WTC11 (cell line): ENCODE data around the gene AMBN. TPM values are rescaled to one million over a fixed set of nuclear protein-coding genes. Genes with fewer than 3 reads are reported as not detected.

Experiments
- ATAC-seq: fragments of 200-7000 bp; cut with Tn5 transposase; 2 replicates; pipeline ENCODE4 v1.10.0; 2021; ENCODE audit warnings: mild to moderate bottlenecking, moderate library complexity
- CTCF ChIA-PET: fragments of 300-600 bp; sonication (Branson Sonifier 250); formaldehyde crosslinking; loops from one replicate; lab custom pipeline; 2021; ENCODE audit warnings: antibody characterized with exemption; lab: Charles Lee
- POLR2A ChIA-PET: fragments of 350-600 bp; sonication (Branson Sonifier 250); formaldehyde crosslinking; loops from one replicate; lab custom pipeline; 2021; ENCODE audit warnings: antibody characterized with exemption; lab: Charles Lee
- DNase-seq: peaks from one replicate; pipeline ENCODE4 v3.0.0; 2021; ENCODE audit warnings: low spot score
- H3K27ac Mint-ChIP-seq: 2 replicates; pipeline ENCODE4 v1.8.0; 2021; ENCODE audit warnings: mixed read lengths
- H3K27me3 Mint-ChIP-seq: 2 replicates; pipeline ENCODE4 v1.8.0; 2021; ENCODE audit warnings: low read depth, mild to moderate bottlenecking, moderate library complexity, mixed read lengths
- H3K36me3 Mint-ChIP-seq: 2 replicates; pipeline ENCODE4 v1.8.0; 2021; ENCODE audit warnings: mixed read lengths
- H3K4me1 Mint-ChIP-seq: 2 replicates; pipeline ENCODE4 v1.8.0; 2022; ENCODE audit warnings: mixed read lengths
- H3K4me3 Mint-ChIP-seq: 2 replicates; pipeline ENCODE4 v1.8.0; 2021; ENCODE audit warnings: mild to moderate bottlenecking, moderate library complexity, mixed read lengths
- H3K9me3 Mint-ChIP-seq: 2 replicates; pipeline ENCODE4 v1.8.0; 2021; ENCODE audit warnings: mixed read lengths
- ATF1 ChIP-seq: sonication (generic); formaldehyde crosslinking; IDR thresholded peaks from 2 replicates; pipeline ENCODE4 v1.8.1; 2023; ENCODE audit warnings: mild to moderate bottlenecking, moderate library complexity, missing genetic modification reagents
- CBFB ChIP-seq: sonication (generic); formaldehyde crosslinking; IDR thresholded peaks from 2 replicates; pipeline ENCODE4 v1.8.1; 2022; ENCODE audit warnings: mild to moderate bottlenecking, low read depth, missing genetic modification reagents
- EMX1 ChIP-seq: fragments of 250-450 bp; sonication (Bioruptor Pico); IDR thresholded peaks from 2 replicates; pipeline ENCODE4 v1.8.0; 2021; ENCODE audit warnings: mild to moderate bottlenecking
- ESRRA ChIP-seq: sonication (generic); formaldehyde crosslinking; IDR thresholded peaks from 2 replicates; pipeline ENCODE4 v1.8.1; 2022; ENCODE audit warnings: mild to moderate bottlenecking, missing genetic modification reagents, borderline replicate concordance
- FOXJ3 ChIP-seq: sonication (generic); formaldehyde crosslinking; IDR thresholded peaks from 2 replicates; pipeline ENCODE4 v1.9.0; 2021; ENCODE audit warnings: missing genetic modification reagents, mild to moderate bottlenecking, borderline replicate concordance
- FOXP1 ChIP-seq: sonication (generic); formaldehyde crosslinking; IDR thresholded peaks from 2 replicates; pipeline ENCODE4 v1.8.0; 2022; ENCODE audit warnings: missing genetic modification reagents, mild to moderate bottlenecking, moderate library complexity, borderline replicate concordance
- GRHL2 ChIP-seq: fragments of 250-450 bp; sonication (Bioruptor Pico); IDR thresholded peaks from 2 replicates; pipeline ENCODE4 v1.8.0; 2022; ENCODE audit warnings: mild to moderate bottlenecking, moderate library complexity; ENCODE audit not compliant: insufficient replicate concordance, severe bottlenecking
- NFYB ChIP-seq: sonication (generic); formaldehyde crosslinking; conservative IDR thresholded peaks from 2 replicates; pipeline ENCODE4 v1.8.0; 2022; ENCODE audit warnings: low read depth, missing genetic modification reagents
- PRRX2 ChIP-seq: fragments of 250-450 bp; sonication (Bioruptor Pico); IDR thresholded peaks from 2 replicates; pipeline ENCODE4 v1.8.0; 2021; ENCODE audit warnings: mild to moderate bottlenecking
- SMAD4 ChIP-seq: sonication (generic); formaldehyde crosslinking; IDR thresholded peaks from 2 replicates; pipeline ENCODE4 v1.8.0; 2022; ENCODE audit warnings: mild to moderate bottlenecking, missing genetic modification reagents
- ZNF396 ChIP-seq: fragments of 250-450 bp; sonication (Bioruptor Pico); IDR thresholded peaks from 2 replicates; pipeline ENCODE4 v1.8.0; 2021; ENCODE audit warnings: mild to moderate bottlenecking, moderate library complexity, borderline replicate concordance
- total RNA-seq: library from RNA; stranded (reverse); gene quantifications from 3 replicates; pipeline ENCODE4 v1.2.3, GENCODE V29; 2021
- TF ChIP-seq, protein P1 (sequence below): sonication (generic); formaldehyde crosslinking; IDR thresholded peaks from 2 replicates; pipeline ENCODE4 v1.8.0; 2022; ENCODE audit warnings: mild to moderate bottlenecking, missing genetic modification reagents
- TF ChIP-seq, protein P2 (sequence below): sonication (generic); formaldehyde crosslinking; IDR thresholded peaks from 2 replicates; pipeline ENCODE4 v1.8.0; 2022; ENCODE audit warnings: mild to moderate bottlenecking, missing genetic modification reagents
- TF ChIP-seq, protein P3 (sequence below): fragments of 250-450 bp; sonication (Bioruptor Pico); IDR thresholded peaks from 2 replicates; pipeline ENCODE4 v1.9.0; 2021; ENCODE audit warnings: moderate library complexity, mild to moderate bottlenecking, inconsistent platforms, borderline replicate concordance
- TF ChIP-seq, protein P4 (sequence below): fragments of 250-450 bp; sonication (Bioruptor Pico); IDR thresholded peaks from 2 replicates; pipeline ENCODE4 v1.9.0; 2021; ENCODE audit warnings: mild to moderate bottlenecking, borderline replicate concordance
- TF ChIP-seq, protein P5 (sequence below): sonication (generic); formaldehyde crosslinking; IDR thresholded peaks from 2 replicates; pipeline ENCODE4 v1.8.1; 2023; ENCODE audit warnings: mild to moderate bottlenecking, missing genetic modification reagents
- TF ChIP-seq, protein P6 (sequence below): sonication (generic); formaldehyde crosslinking; IDR thresholded peaks from 2 replicates; pipeline ENCODE4 v1.8.1; 2022; ENCODE audit warnings: mild to moderate bottlenecking, moderate library complexity, missing genetic modification reagents

AMBN gene
- total RNA-seq, 1 experiment from 2014 or later = not detected

DNA sequence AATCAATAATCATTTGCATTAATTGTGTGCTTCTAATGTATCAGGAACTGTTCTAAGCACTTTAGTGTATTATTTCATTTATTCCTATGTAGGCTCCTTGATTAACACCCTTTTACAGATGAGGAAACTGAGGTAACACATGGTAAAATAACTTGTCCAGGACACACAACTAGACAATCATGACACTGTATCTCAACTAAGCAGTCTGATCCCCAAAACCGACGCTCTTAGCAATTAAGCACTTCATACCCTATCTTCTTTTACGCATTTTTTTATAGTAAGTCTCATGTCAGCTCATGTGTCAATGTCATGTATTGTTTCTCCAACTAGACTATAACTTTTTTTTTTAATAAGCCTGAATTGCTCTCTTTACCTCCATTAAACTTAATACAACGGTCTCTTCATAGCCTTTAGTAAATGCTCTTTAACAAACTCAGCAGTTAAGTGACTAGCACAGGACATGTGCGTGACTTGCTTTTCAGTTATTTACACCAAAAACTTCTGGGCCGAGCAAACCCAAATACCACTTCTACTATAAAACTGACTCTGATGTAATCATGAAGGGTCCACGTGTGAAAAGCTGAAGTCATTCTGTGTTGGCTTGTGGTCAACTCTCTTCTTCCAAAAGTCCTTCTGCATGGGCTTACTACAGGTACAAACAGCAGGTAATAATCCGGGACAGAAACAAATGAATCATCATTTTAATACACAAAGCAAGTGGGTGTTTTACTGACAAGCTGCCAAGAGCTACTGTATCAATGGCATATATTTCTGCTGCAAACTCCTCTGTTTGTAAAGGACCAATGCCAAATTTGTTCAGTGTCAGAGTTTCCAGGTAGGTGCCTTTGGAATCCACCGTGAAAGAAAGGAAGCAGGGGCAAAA, 7.9 kb upstream of the AMBN start (continued):
- TF ChIP-seq, protein P1, sequence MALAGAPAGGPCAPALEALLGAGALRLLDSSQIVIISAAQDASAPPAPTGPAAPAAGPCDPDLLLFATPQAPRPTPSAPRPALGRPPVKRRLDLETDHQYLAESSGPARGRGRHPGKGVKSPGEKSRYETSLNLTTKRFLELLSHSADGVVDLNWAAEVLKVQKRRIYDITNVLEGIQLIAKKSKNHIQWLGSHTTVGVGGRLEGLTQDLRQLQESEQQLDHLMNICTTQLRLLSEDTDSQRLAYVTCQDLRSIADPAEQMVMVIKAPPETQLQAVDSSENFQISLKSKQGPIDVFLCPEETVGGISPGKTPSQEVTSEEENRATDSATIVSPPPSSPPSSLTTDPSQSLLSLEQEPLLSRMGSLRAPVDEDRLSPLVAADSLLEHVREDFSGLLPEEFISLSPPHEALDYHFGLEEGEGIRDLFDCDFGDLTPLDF (CRISPR knock-in tag) = no peak
- TF ChIP-seq GRHL2 (CRISPR knock-in tag) = no peak
- TF ChIP-seq, protein P2, sequence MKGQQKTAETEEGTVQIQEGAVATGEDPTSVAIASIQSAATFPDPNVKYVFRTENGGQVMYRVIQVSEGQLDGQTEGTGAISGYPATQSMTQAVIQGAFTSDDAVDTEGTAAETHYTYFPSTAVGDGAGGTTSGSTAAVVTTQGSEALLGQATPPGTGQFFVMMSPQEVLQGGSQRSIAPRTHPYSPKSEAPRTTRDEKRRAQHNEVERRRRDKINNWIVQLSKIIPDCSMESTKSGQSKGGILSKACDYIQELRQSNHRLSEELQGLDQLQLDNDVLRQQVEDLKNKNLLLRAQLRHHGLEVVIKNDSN (CRISPR knock-in tag) = no peak
- no peak for TF ChIP-seq FOXP1 (CRISPR knock-in tag)

DNA sequence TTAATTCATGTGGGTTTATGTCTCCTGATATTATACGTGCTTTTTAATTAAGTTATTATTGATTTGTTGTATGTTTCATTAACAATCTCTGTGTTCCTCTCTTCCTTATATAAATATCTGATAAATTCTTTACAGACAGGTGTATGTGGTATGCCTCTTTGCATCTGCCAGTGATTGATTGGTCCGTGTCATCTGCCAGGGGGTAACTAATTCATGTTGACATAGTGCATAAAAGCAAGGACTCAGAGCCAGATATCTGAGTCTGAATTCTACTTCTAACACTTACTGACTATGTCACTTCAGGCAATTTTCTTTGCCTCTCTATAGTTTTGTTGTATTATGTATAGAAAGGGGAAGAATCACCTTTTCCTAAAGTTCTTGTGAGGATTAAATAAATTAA, 5.2 kb upstream of the AMBN start:
- no peaks in the 10 kb centered on the region for H3K9me3 Mint-ChIP-seq
- no peaks in the 10 kb centered on the region for H3K4me1 Mint-ChIP-seq
- no peak for DNase-seq
- TF ChIP-seq ESRRA (CRISPR knock-in tag) = no peak
- TF ChIP-seq, protein P3, sequence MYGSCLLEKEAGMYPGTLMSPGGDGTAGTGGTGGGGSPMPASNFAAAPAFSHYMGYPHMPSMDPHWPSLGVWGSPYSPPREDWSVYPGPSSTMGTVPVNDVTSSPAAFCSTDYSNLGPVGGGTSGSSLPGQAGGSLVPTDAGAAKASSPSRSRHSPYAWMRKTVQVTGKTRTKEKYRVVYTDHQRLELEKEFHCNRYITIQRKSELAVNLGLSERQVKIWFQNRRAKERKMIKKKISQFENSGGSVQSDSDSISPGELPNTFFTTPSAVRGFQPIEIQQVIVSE (CRISPR knock-in tag) = no peak
- no peak for TF ChIP-seq CBFB (CRISPR knock-in tag)
- TF ChIP-seq ATF1 (CRISPR knock-in tag) = no peak
- TF ChIP-seq EMX1 = no peak
- no peak for TF ChIP-seq ZNF396 (CRISPR knock-in tag)
- no peak overlapping the region for H3K4me3 Mint-ChIP-seq
- H3K27ac Mint-ChIP-seq = no peak overlapping the region
- H3K27me3 Mint-ChIP-seq = no peaks in the 10 kb centered on the region
- ChIA-PET POLR2A (no interaction called here), CTCF (no interaction called here)
- H3K36me3 Mint-ChIP-seq = no peaks in the 10 kb centered on the region
- ATAC-seq = no peak

DNA sequence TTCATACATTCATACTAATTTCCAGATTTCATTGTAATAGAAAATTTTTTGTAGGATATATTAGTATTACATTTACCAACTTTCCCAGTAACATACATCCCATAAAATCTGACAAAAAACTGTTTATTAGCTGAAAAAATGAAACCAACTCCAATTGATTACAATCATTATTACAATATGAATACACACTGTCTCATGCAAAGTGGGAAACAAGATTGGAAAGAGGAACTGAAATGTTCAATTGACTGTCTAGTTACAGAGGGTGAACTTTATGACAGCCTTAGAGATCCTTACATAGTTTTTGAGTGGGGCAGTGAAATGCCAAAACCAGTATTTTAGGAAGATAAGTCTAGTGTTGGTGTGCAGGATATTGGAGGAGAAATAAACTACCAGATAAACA, 2.3 kb upstream of the AMBN start:
- Mint-ChIP-seq H3K27me3 (no peaks in the 10 kb centered on the region), H3K36me3 (no peaks in the 10 kb centered on the region), H3K9me3 (no peaks in the 10 kb centered on the region), H3K4me1 (no peaks in the 10 kb centered on the region), H3K27ac (no peak overlapping the region), H3K4me3 (no peak overlapping the region)
- ChIA-PET POLR2A (no interaction called here), CTCF (no interaction called here)
- no peak for DNase-seq
- ATAC-seq = no peak
- no peak for TF ChIP-seq PRRX2 (CRISPR knock-in tag)
- TF ChIP-seq, protein P4, sequence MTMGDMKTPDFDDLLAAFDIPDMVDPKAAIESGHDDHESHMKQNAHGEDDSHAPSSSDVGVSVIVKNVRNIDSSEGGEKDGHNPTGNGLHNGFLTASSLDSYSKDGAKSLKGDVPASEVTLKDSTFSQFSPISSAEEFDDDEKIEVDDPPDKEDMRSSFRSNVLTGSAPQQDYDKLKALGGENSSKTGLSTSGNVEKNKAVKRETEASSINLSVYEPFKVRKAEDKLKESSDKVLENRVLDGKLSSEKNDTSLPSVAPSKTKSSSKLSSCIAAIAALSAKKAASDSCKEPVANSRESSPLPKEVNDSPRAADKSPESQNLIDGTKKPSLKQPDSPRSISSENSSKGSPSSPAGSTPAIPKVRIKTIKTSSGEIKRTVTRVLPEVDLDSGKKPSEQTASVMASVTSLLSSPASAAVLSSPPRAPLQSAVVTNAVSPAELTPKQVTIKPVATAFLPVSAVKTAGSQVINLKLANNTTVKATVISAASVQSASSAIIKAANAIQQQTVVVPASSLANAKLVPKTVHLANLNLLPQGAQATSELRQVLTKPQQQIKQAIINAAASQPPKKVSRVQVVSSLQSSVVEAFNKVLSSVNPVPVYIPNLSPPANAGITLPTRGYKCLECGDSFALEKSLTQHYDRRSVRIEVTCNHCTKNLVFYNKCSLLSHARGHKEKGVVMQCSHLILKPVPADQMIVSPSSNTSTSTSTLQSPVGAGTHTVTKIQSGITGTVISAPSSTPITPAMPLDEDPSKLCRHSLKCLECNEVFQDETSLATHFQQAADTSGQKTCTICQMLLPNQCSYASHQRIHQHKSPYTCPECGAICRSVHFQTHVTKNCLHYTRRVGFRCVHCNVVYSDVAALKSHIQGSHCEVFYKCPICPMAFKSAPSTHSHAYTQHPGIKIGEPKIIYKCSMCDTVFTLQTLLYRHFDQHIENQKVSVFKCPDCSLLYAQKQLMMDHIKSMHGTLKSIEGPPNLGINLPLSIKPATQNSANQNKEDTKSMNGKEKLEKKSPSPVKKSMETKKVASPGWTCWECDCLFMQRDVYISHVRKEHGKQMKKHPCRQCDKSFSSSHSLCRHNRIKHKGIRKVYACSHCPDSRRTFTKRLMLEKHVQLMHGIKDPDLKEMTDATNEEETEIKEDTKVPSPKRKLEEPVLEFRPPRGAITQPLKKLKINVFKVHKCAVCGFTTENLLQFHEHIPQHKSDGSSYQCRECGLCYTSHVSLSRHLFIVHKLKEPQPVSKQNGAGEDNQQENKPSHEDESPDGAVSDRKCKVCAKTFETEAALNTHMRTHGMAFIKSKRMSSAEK (CRISPR knock-in tag) = no peak
- TF ChIP-seq, protein P2 (CRISPR knock-in tag) = no peak
- no peak for TF ChIP-seq FOXJ3 (CRISPR knock-in tag)
- TF ChIP-seq, protein P5, sequence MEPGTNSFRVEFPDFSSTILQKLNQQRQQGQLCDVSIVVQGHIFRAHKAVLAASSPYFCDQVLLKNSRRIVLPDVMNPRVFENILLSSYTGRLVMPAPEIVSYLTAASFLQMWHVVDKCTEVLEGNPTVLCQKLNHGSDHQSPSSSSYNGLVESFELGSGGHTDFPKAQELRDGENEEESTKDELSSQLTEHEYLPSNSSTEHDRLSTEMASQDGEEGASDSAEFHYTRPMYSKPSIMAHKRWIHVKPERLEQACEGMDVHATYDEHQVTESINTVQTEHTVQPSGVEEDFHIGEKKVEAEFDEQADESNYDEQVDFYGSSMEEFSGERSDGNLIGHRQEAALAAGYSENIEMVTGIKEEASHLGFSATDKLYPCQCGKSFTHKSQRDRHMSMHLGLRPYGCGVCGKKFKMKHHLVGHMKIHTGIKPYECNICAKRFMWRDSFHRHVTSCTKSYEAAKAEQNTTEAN (CRISPR knock-in tag) = no peak
- TF ChIP-seq SMAD4 = no peak
- TF ChIP-seq, protein P6, sequence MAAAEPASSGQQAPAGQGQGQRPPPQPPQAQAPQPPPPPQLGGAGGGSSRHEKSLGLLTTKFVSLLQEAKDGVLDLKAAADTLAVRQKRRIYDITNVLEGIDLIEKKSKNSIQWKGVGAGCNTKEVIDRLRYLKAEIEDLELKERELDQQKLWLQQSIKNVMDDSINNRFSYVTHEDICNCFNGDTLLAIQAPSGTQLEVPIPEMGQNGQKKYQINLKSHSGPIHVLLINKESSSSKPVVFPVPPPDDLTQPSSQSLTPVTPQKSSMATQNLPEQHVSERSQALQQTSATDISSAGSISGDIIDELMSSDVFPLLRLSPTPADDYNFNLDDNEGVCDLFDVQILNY (CRISPR knock-in tag) = no peak
- TF ChIP-seq NFYB (CRISPR knock-in tag) = no peak
